ENCODE measurements around the gene EXOC3L2. TPM values are rescaled to one million over a fixed set of nuclear protein-coding genes. Genes with fewer than 3 reads are reported as not detected.
A peak's percentile ranks its signal among the peaks of the same experiment; 100 is the strongest.

The EXOC3L2 gene
- total and polyA plus RNA-seq, 2 donors (not counting 3 experiments of a cell fraction or from before 2014, with no cell fraction given), result 0.66 to 1.8 TPM

- H3K4me1 ChIP-seq (ENCODE audit: control insufficient read depth, extremely low read depth, insufficient read depth, low read length), result peaks cover 13% of the 10 kb centered on the region
- H3K9me1 ChIP-seq (replicated peaks; ENCODE audit: control insufficient read depth, extremely low read depth, insufficient read depth, low read length), result no peaks in the 10 kb centered on the region
- H2AFZ ChIP-seq (ENCODE audit: low read depth, low read length), result peak within 1 kb of the TSS; percentile 99
- no peaks in the 10 kb centered on the region for H4K20me1 ChIP-seq (replicated peaks; ENCODE audit: control insufficient read depth, extremely low read depth, insufficient read depth, low read length)
- BruUV-seq (replicated peaks), result no TSS peak
- CTCF ChIA-PET, result no interaction called here
- intact Hi-C loops (cut with micrococcal nuclease), result no loop called here
- DNase-seq (ENCODE audit: low read depth, low spot score), result peak; percentile 44
- H3K9ac ChIP-seq (replicated peaks; ENCODE audit: extremely low read depth, insufficient read depth, low read length), result peak within 1 kb of the TSS; percentile 74
- H3K4me3 ChIP-seq (replicated peaks in 1 of 3; ENCODE audit: insufficient read depth in 1 of 3, low read depth in 1 of 3, low read length in 3 of 3), result peak within 1 kb of the TSS; percentile 70 to 94 (median 86)
- TF ChIP-seq FOS (IDR thresholded peaks at IDR 0.05; ENCODE audit: borderline replicate concordance, insufficient read depth, low read length) (no peak), MYC (IDR thresholded peaks at IDR 0.05; ENCODE audit: low read depth, low read length) (no peak), POLR2AphosphoS5 (IDR thresholded peaks at IDR 0.05; ENCODE audit: insufficient read depth, low read depth, low read length) (peak; percentile 40), GATA2 (IDR thresholded peaks at IDR 0.05; ENCODE audit: insufficient read depth, insufficient read length, low read depth, low read length) (no peak), POLR2A (IDR thresholded peaks at IDR 0.05; ENCODE audit: low read depth, low read length) (peak; percentile 36), CTCF (IDR thresholded peaks at IDR 0.05; ENCODE audit: extremely low read depth in 1 of 2, insufficient read depth in 1 of 2, low read depth in 1 of 2, low read length in 2 of 2) (no peak), EZH2 (IDR thresholded peaks at IDR 0.05; ENCODE audit: borderline replicate concordance, low read depth, low read length, severe bottlenecking) (no peak), JUN (IDR thresholded peaks at IDR 0.05; ENCODE audit: borderline replicate concordance, insufficient read depth, insufficient read length, low read depth) (no peak)
- TF ChIP-seq, protein P1, sequence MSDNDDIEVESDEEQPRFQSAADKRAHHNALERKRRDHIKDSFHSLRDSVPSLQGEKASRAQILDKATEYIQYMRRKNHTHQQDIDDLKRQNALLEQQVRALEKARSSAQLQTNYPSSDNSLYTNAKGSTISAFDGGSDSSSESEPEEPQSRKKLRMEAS (IDR thresholded peaks at IDR 0.05; ENCODE audit: insufficient read depth, insufficient read length), result no peak
- H3K36me3 ChIP-seq (ENCODE audit: control insufficient read depth in 2 of 2, extremely low read depth in 1 of 2, insufficient read depth in 2 of 2, low read length in 2 of 2), result peaks cover 0 to 5% of the 10 kb centered on the region in 2 experiments
- POLR2A ChIA-PET, result no interaction called here
- no peaks in the 10 kb centered on the region for H3K27me3 ChIP-seq (ENCODE audit: control insufficient read depth in 2 of 2, insufficient read depth in 2 of 2, low read length in 2 of 2)
- peaks cover 35% of the 10 kb centered on the region for H3K79me2 ChIP-seq (ENCODE audit: control insufficient read depth, insufficient read depth, low read length)
- peak within 1 kb of the TSS; percentile 92 for H3K4me2 ChIP-seq (ENCODE audit: insufficient read depth, low read length)
- peak within 1 kb of the TSS; percentile 20 for H3K27ac ChIP-seq (ENCODE audit: insufficient read depth, low read depth, low read length)
- H3K9me3 ChIP-seq (replicated peaks; ENCODE audit: control insufficient read depth, insufficient read depth, low read length), result no peaks in the 10 kb centered on the region
- dilution Hi-C loops (cut with MboI; ENCODE audit: extremely low pct_ligation_motif_present, low sequenced_read_pairs), result no loop called here
- no peak for FAIRE-seq
Measured at GRCh38 chr19:45250832-45251451, 5.7 kb upstream of the EXOC3L2 start, which contains the start of gene MARK4. Gene MARK4, plus strand, starts transcription at chr19:45251271. Its CDS starts 318 bp downstream, at chr19:45251589.
